IMR-90 (cell line): Measurements from ENCODE around the gene COL25A1. TPM values are rescaled to one million over a fixed set of nuclear protein-coding genes. Genes with fewer than 3 reads are reported as not detected.

Experiments used
- ATAC-seq: fragments of 200-7000 bp; cut with Tn5 transposase; 2 replicates; pipeline ENCODE4 v1.9.1; 2020; ENCODE audit warnings: low read depth, mild to moderate bottlenecking, moderate library complexity
- BruUV-seq: library from RNA; stranded (reverse); fragments of 400-500 nt; replicated peaks from 2 replicates; lab custom pipeline; 2021; lab: Mats Ljungman, UMichigan
- CTCF ChIA-PET: fragments of 300-600 bp; formaldehyde crosslinking; extraction: SDS; loops from one replicate; lab custom pipeline; 2021; ENCODE audit warnings: antibody characterized with exemption; lab: Yijun Ruan, JAX
- POLR2A ChIA-PET: fragments of 300-600 bp; sonication (Branson Sonifier 250); formaldehyde crosslinking; loops from one replicate; lab custom pipeline; 2022; ENCODE audit warnings: antibody characterized with exemption; ENCODE audit not compliant: unreplicated experiment; lab: Charles Lee
- DNase-seq: peaks from one replicate; pipeline ENCODE4 v3.0.0; 2013
- H2AFZ ChIP-seq: replicated peaks from 2 replicates; pipeline ENCODE3; 2013; ENCODE audit warnings: low read length, mild to moderate bottlenecking; ENCODE audit not compliant: poor library complexity
- H2AK5ac ChIP-seq: 2 replicates; pipeline ENCODE4 v1.6.1; 2013; ENCODE audit warnings: low read depth, low read length, inconsistent platforms
- H2AK9ac ChIP-seq: replicated peaks from 2 replicates; pipeline ENCODE3; 2013; ENCODE audit warnings: mild to moderate bottlenecking, low read depth, low read length, moderate library complexity; ENCODE audit not compliant: poor library complexity
- H2BK120ac ChIP-seq: 2 replicates; pipeline ENCODE4 v1.6.1; 2013; ENCODE audit warnings: low read depth, low read length, inconsistent platforms
- H2BK15ac ChIP-seq: 3 replicates; pipeline ENCODE4 v1.6.1; 2013; ENCODE audit warnings: low read depth, low read length, inconsistent platforms
- H2BK20ac ChIP-seq: 2 replicates; pipeline ENCODE4 v1.6.1; 2013; ENCODE audit warnings: low read depth, mild to moderate bottlenecking, inconsistent platforms, low read length, moderate library complexity
- H2BK5ac ChIP-seq: 2 replicates; pipeline ENCODE4 v1.6.1; 2013; ENCODE audit warnings: mild to moderate bottlenecking, low read depth, low read length, inconsistent platforms; ENCODE audit not compliant: poor library complexity, severe bottlenecking
- H3K14ac ChIP-seq: replicated peaks from 2 replicates; pipeline ENCODE4 v1.6.1; 2013; ENCODE audit warnings: low read depth, low read length, inconsistent platforms
- H3K18ac ChIP-seq: 2 replicates; pipeline ENCODE4 v1.6.1; 2013; ENCODE audit warnings: low read depth, low read length, control low read depth
- H3K23ac ChIP-seq: 2 replicates; pipeline ENCODE4 v1.6.1; 2013; ENCODE audit warnings: low read depth, low read length, inconsistent platforms
- H3K27ac ChIP-seq: 2 replicates; pipeline ENCODE4 v1.5.1; 2013; ENCODE audit warnings: mild to moderate bottlenecking, control low read depth, low read length; ENCODE audit not compliant: insufficient read depth
- H3K27me3 ChIP-seq: 2 replicates; pipeline ENCODE4 v1.6.1; 2013; ENCODE audit warnings: low read length; ENCODE audit not compliant: control insufficient read depth, insufficient read depth
- H3K36me3 ChIP-seq: 2 replicates; pipeline ENCODE4 v1.6.1; 2013; ENCODE audit warnings: low read length, mixed read lengths; ENCODE audit not compliant: control insufficient read depth, insufficient read depth
- H3K4ac ChIP-seq: 2 replicates; pipeline ENCODE4 v1.6.1; 2013; ENCODE audit warnings: low read depth, low read length, inconsistent platforms
- H3K4me1 ChIP-seq: 2 replicates; pipeline ENCODE4 v1.6.1; 2013; ENCODE audit warnings: low read length, mixed read lengths; ENCODE audit not compliant: control insufficient read depth, insufficient read depth
- H3K4me2 ChIP-seq: 2 replicates; pipeline ENCODE4 v1.6.1; 2013; ENCODE audit warnings: low read depth, mild to moderate bottlenecking, control low read depth, low read length, moderate library complexity
- H3K4me3 ChIP-seq: 2 replicates; pipeline ENCODE4 v1.5.1; 2013; ENCODE audit warnings: low read depth, mild to moderate bottlenecking, control low read depth, low read length, moderate library complexity; ENCODE audit not compliant: insufficient read depth
- H3K56ac ChIP-seq: 2 replicates; pipeline ENCODE4 v1.6.1; 2013; ENCODE audit warnings: low read length, inconsistent platforms; ENCODE audit not compliant: insufficient read depth; ENCODE audit errors: extremely low read depth
- H3K79me1 ChIP-seq, 2 experiments: 2 replicates each; pipeline ENCODE4 v1.6.1; 2013; ENCODE audit warnings: low read length in 2 of 2, inconsistent platforms in 1 of 2, low read depth in 1 of 2
- H3K9ac ChIP-seq: 2 replicates; pipeline ENCODE4 v1.6.1; 2013; ENCODE audit warnings: low read depth, low read length, control low read depth
- H3K9me1 ChIP-seq: 2 replicates; pipeline ENCODE4 v1.6.1; 2013; ENCODE audit warnings: low read length, inconsistent platforms; ENCODE audit not compliant: insufficient read depth
- H3K9me3 ChIP-seq: 2 replicates; pipeline ENCODE4 v1.6.1; 2013; ENCODE audit warnings: low read length; ENCODE audit not compliant: control insufficient read depth, insufficient read depth
- H4K20me1 ChIP-seq: 2 replicates; pipeline ENCODE4 v1.6.1; 2013; ENCODE audit warnings: low read length, inconsistent platforms; ENCODE audit not compliant: insufficient read depth
- H4K5ac ChIP-seq: 2 replicates; pipeline ENCODE4 v1.6.1; 2013; ENCODE audit warnings: mild to moderate bottlenecking, low read depth, low read length, control low read depth
- H4K8ac ChIP-seq, 2 experiments: 2 replicates each; pipeline ENCODE4 v1.6.1; 2013; ENCODE audit warnings: low read depth in 2 of 2, low read length in 2 of 2, control low read depth in 1 of 2, inconsistent platforms in 1 of 2
- H4K91ac ChIP-seq: 2 replicates; pipeline ENCODE4 v1.6.1; 2013; ENCODE audit warnings: low read depth, low read length, inconsistent platforms; ENCODE audit not compliant: insufficient read depth
- USF2 ChIP-seq: fragments of 150-350 bp; IDR thresholded peaks from 2 replicates; pipeline ENCODE4 v1.6.1; 2017; ENCODE audit warnings: mild to moderate bottlenecking, antibody characterized with exemption, low read length, low read depth
- WGBS, 2 experiments: methylation state at CpG; one replicate each; pipeline versions ENCODE4 v1.1.5 to v1.1.7; 2013; ENCODE audit warnings: missing lambda C conversion rate in 2 of 2; ENCODE audit not compliant: insufficient read length in 1 of 2; ENCODE audit errors: extremely low coverage in 2 of 2; 5-methylcytosine and 5-hydroxymethylcytosine counted together
- dilution Hi-C: fragments of 300-500 bp; cut with HindIII; formaldehyde crosslinking; loops from one replicate; pipeline ENCODE4 v1.14.3; 2018; ENCODE audit warnings: low sequenced_read_pairs; ENCODE audit not compliant: unreplicated experiment
- in situ Hi-C: fragments of 300-500 bp; cut with MboI; formaldehyde crosslinking; loops from 3 replicates; pipeline ENCODE4 v1.14.3; 2019; ENCODE audit warnings: low sequenced_read_pairs, inconsistent platforms, mixed read lengths
- intact Hi-C: fragments of 100-400 bp; cut with micrococcal nuclease; formaldehyde crosslinking; loops from 2 replicates; pipeline ENCODE4 v1.10.0; 2022
- polyA plus RNA-seq, 3 experiments: library from polyadenylated mRNA; depleted of rRNA; stranded (reverse); fragments of >200 nt; gene quantifications; 2 replicates each; pipeline ENCODE4 v1.2.3, GENCODE V29; 2012; ENCODE audit warnings: low replicate concordance in 1 of 3
- total RNA-seq: library from RNA; depleted of rRNA; stranded (reverse); fragments of >200 nt; gene quantifications from 2 replicates; pipeline ENCODE4 v1.2.3, GENCODE V29; 2012

The COL25A1 gene
- total and polyA plus RNA-seq, 2 of the 4 experiments (the other 2 are of a cell fraction): under 0.01 to 0.05 TPM

DNA sequence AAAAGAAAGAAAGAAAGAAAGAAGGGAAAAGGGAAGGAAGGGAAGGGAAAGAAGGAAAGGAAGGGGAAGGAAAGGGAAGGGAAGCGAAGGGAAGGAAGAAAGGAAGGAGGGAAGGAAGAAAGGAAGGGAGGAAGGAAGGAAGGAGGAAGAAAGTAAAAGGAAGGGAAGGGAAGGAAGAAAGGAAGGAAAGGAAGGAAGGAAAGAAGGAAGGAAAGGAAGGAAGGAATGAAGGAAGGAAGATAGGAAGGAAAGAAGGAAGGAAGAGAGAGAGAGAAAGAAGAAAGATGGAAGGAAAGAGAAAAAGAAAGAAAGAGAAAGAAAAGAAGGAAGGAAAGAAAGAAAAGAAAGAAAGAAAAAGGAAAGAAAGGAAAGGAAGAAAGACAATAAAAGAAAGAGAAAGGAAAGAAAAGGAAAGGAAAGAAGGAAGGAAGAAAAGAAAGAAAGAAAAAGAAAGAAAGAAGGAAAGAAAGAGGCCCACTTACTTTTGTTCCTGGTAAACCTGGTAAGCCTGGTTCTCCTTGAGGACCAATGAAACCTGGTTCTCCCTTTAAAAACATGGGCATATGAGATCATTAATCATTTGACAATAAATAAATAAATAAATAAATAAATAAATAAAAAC is 433.7 kb downstream of the COL25A1 start:
- dilution Hi-C loops (no loop called here), in situ Hi-C loops (no loop called here), intact Hi-C loops (no loop called here)
- DNase-seq (no peak), ATAC-seq (no peak)
- H3K4me3 ChIP-seq: no peak overlapping the region
- WGBS, 2 experiments: 82% methylated on average over 1 of the region's 1 CpG; no CpG with 5 or more reads in 1 of the 2 experiments
- H3K27me3 ChIP-seq: no peaks in the 10 kb centered on the region
- no peaks in the 10 kb centered on the region for H3K4me1 ChIP-seq
- no peak overlapping the region for H3K23ac ChIP-seq
- H2BK20ac ChIP-seq: no peak overlapping the region
- no peak overlapping the region for H3K27ac ChIP-seq
- no peak overlapping the region for H3K14ac ChIP-seq
- no peak overlapping the region for H3K4ac ChIP-seq
- H2BK5ac ChIP-seq: no peak overlapping the region
- ChIA-PET CTCF (no interaction called here), POLR2A (no interaction called here)
- H3K9ac ChIP-seq: no peak overlapping the region
- no peak overlapping the region for H2AFZ ChIP-seq
- TF ChIP-seq USF2: no peak
- no TSS peak for BruUV-seq
- no peak overlapping the region for H3K56ac ChIP-seq
- no peak overlapping the region for H2AK5ac ChIP-seq
- H3K79me1 ChIP-seq: no peaks in the 10 kb centered on the region
- no peak overlapping the region for H3K4me2 ChIP-seq
- no peaks in the 10 kb centered on the region for H4K20me1 ChIP-seq
- H3K18ac ChIP-seq: no peak overlapping the region
- no peaks in the 10 kb centered on the region for H3K9me1 ChIP-seq
- H4K8ac ChIP-seq: no peak overlapping the region
- H2BK120ac ChIP-seq: no peak overlapping the region
- H2BK15ac ChIP-seq: no peak overlapping the region
- no peaks in the 10 kb centered on the region for H3K36me3 ChIP-seq
- no peak overlapping the region for H4K5ac ChIP-seq
- no peak overlapping the region for H4K91ac ChIP-seq
- no peaks in the 10 kb centered on the region for H3K9me3 ChIP-seq
- no peak overlapping the region for H2AK9ac ChIP-seq
